ENCODE measurements around the gene INCENP.

DNA sequence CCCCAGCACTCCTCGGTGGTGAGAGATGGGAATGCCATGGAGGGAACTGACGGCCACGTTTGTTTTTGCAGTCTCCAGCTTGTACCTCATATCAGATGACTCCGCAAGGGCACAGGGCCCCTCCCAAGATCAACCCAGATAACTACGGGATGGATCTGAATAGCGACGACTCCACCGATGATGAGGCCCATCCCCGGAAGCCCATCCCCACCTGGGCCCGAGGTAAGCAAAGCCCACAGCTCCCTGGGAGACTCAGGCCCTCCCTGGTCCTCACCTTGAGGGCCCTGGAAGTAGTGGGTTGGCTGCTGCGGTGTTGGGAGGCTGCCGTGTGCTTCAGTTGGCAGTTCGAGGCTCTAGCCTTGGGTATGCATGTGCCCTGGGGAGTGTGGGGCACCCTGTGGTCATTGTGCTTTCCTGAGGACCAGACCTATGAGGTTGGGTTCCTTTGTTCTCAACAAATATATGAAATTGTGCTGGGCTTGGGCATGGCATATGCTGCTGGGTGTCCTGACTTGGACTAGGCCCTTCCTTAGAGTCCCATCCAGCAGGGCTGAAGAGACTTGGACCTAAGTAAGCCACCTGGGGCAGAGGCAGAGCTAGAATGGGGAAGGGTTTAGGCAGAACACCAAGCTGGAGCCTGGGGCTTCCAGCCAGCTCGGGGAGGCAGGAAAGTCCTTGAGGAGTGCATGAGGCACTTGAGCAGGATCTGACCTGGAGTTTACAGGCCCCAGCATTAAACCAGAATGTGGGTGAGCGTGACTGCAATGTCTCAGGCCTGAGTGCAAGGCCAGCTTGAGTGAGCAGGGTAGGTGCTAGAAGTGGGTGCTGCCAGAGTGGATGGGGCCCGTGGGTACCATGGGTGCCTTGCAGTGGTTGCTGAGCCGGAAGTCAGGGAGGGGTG lies 26.4 kb downstream of the INCENP start:
- TF ChIP-seq, protein P1, sequence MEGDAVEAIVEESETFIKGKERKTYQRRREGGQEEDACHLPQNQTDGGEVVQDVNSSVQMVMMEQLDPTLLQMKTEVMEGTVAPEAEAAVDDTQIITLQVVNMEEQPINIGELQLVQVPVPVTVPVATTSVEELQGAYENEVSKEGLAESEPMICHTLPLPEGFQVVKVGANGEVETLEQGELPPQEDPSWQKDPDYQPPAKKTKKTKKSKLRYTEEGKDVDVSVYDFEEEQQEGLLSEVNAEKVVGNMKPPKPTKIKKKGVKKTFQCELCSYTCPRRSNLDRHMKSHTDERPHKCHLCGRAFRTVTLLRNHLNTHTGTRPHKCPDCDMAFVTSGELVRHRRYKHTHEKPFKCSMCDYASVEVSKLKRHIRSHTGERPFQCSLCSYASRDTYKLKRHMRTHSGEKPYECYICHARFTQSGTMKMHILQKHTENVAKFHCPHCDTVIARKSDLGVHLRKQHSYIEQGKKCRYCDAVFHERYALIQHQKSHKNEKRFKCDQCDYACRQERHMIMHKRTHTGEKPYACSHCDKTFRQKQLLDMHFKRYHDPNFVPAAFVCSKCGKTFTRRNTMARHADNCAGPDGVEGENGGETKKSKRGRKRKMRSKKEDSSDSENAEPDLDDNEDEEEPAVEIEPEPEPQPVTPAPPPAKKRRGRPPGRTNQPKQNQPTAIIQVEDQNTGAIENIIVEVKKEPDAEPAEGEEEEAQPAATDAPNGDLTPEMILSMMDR (IDR thresholded peaks at IDR 0.05): no peak
- TF ChIP-seq POLR2A (IDR thresholded peaks at IDR 0.05): no peak
